Osteoblast (primary cell): ENCODE data around the gene PLPP1. TPM values are rescaled to one million over a fixed set of nuclear protein-coding genes. Genes with fewer than 3 reads are reported as not detected.

Experiments used
- DNase-seq: peaks from one replicate; pipeline ENCODE4 v3.0.0; 2011; ENCODE audit warnings: low spot score, mixed read lengths; ENCODE audit not compliant: insufficient read length; ENCODE audit errors: missing footprints
- H2AFZ ChIP-seq: 2 replicates; pipeline ENCODE4 v1.6.0; 2011; ENCODE audit warnings: mild to moderate bottlenecking, low read length
- H3K27ac ChIP-seq: 2 replicates; pipeline ENCODE4 v1.5.1; 2011; ENCODE audit warnings: mild to moderate bottlenecking, low read depth, low read length, moderate library complexity
- H3K27me3 ChIP-seq: 2 replicates; pipeline ENCODE4 v1.6.0; 2012; ENCODE audit warnings: mild to moderate bottlenecking, control low read depth, inconsistent platforms, low read length, moderate library complexity; ENCODE audit not compliant: insufficient read depth
- H3K36me3 ChIP-seq: 2 replicates; pipeline ENCODE4 v1.5.1; 2011; ENCODE audit warnings: mild to moderate bottlenecking, low read length, control low read depth, moderate library complexity; ENCODE audit not compliant: insufficient read depth
- H3K4me1 ChIP-seq: 2 replicates; pipeline ENCODE4 v1.5.1; 2011; ENCODE audit warnings: mild to moderate bottlenecking, low read length, control low read depth, moderate library complexity; ENCODE audit not compliant: insufficient read depth
- H3K4me2 ChIP-seq: 2 replicates; pipeline ENCODE4 v1.6.0; 2011; ENCODE audit warnings: mild to moderate bottlenecking, low read length; ENCODE audit not compliant: insufficient read depth
- H3K4me3 ChIP-seq: fragments of 200-600 bp; sonication (generic); 3 replicates; pipeline ENCODE4 v1.5.1; 2012; ENCODE audit warnings: mild to moderate bottlenecking, low read length, inconsistent platforms; ENCODE audit not compliant: insufficient read depth
- H3K79me2 ChIP-seq: 2 replicates; pipeline ENCODE4 v1.6.0; 2012; ENCODE audit warnings: mild to moderate bottlenecking, low read length, control low read depth, inconsistent platforms; ENCODE audit not compliant: insufficient read depth
- H3K9me3 ChIP-seq: 2 replicates; pipeline ENCODE4 v1.5.1; 2011; ENCODE audit warnings: low read depth, low read length, control low read depth
- H4K20me1 ChIP-seq: 2 replicates; pipeline ENCODE4 v1.6.0; 2012; ENCODE audit warnings: mild to moderate bottlenecking, low read length, control low read depth; ENCODE audit not compliant: insufficient read depth
- CTCF ChIP-seq: IDR thresholded peaks from 2 replicates; pipeline ENCODE4 v1.5.1; 2011; ENCODE audit warnings: mild to moderate bottlenecking, low read depth, low read length, moderate library complexity; ENCODE audit errors: extremely low read depth
- total RNA-seq: library from RNA; depleted of rRNA; stranded (reverse); fragments of >200 nt; gene quantifications from 2 replicates; pipeline ENCODE4 v1.2.3, GENCODE V29; 2012

PLPP1 gene
- total RNA-seq, 1 donor, result 69.8 TPM

- DNase-seq, result no peak
- no peak overlapping the region for H2AFZ ChIP-seq
- H3K27ac ChIP-seq, result peak overlapping the region; percentile 26
- H3K79me2 ChIP-seq, result no peaks in the 10 kb centered on the region
- peaks cover 20% of the 10 kb centered on the region for H3K4me1 ChIP-seq
- H3K4me3 ChIP-seq, result no peak overlapping the region
- no peak for TF ChIP-seq CTCF
- H3K36me3 ChIP-seq, result no peaks in the 10 kb centered on the region
- H3K27me3 ChIP-seq, result no peaks in the 10 kb centered on the region
- H3K4me2 ChIP-seq, result peak overlapping the region; percentile 79
- no peaks in the 10 kb centered on the region for H4K20me1 ChIP-seq
- no peaks in the 10 kb centered on the region for H3K9me3 ChIP-seq
Measured at GRCh38 chr5:55569513-55569865, 34.7 kb upstream of the PLPP1 start.

- Histone ChIP-seq H3K79me2 (no peaks in the 10 kb centered on the region), H3K36me3 (no peaks in the 10 kb centered on the region), H3K27me3 (no peaks in the 10 kb centered on the region), H3K4me2 (peak overlapping the region; percentile 79), H2AFZ (peak overlapping the region; percentile 83), H3K4me3 (peak overlapping the region; percentile 65), H3K27ac (peak overlapping the region; percentile 26), H3K4me1 (peaks cover 20% of the 10 kb centered on the region), H3K9me3 (no peaks in the 10 kb centered on the region), H4K20me1 (no peaks in the 10 kb centered on the region)
- no peak for TF ChIP-seq CTCF
- DNase-seq, result no peak
Measured at GRCh38 chr5:55568654-55569512, 34.1 kb upstream of the PLPP1 start.

- Histone ChIP-seq H3K4me2 (no peak overlapping the region), H3K79me2 (no peaks in the 10 kb centered on the region), H2AFZ (no peak overlapping the region), H4K20me1 (no peaks in the 10 kb centered on the region), H3K36me3 (no peaks in the 10 kb centered on the region), H3K27me3 (no peaks in the 10 kb centered on the region), H3K4me3 (no peak overlapping the region), H3K4me1 (peaks cover 12% of the 10 kb centered on the region), H3K27ac (no peak overlapping the region), H3K9me3 (no peaks in the 10 kb centered on the region)
- no peak for TF ChIP-seq CTCF
- no peak for DNase-seq
Measured at GRCh38 chr5:55564721-55565120, 30.0 kb upstream of the PLPP1 start.

GRCh38 chr5:55558484-55558883, 23.7 kb upstream of the PLPP1 start:
- no peaks in the 10 kb centered on the region for H3K9me3 ChIP-seq
- no peaks in the 10 kb centered on the region for H4K20me1 ChIP-seq
- no peak overlapping the region for H2AFZ ChIP-seq
- no peak overlapping the region for H3K27ac ChIP-seq
- H3K4me1 ChIP-seq, result no peaks in the 10 kb centered on the region
- H3K79me2 ChIP-seq, result no peaks in the 10 kb centered on the region
- no peak for TF ChIP-seq CTCF
- H3K36me3 ChIP-seq, result no peaks in the 10 kb centered on the region
- H3K4me2 ChIP-seq, result no peak overlapping the region
- no peak for DNase-seq
- no peak overlapping the region for H3K4me3 ChIP-seq
- peaks cover 3% of the 10 kb centered on the region for H3K27me3 ChIP-seq
